GM12864 (cell line): ENCODE measurements around the gene HYKK.

ENCODE experiments used
- DNase-seq: peaks from one replicate; pipeline ENCODE4 v3.0.0-alpha.2; 2011; ENCODE audit warnings: low read depth
- H3K4me3 ChIP-seq: 2 replicates; pipeline ENCODE4 v1.5.1; 2011; ENCODE audit warnings: mild to moderate bottlenecking, low read depth, low read length, control low read depth
- CTCF ChIP-seq: IDR thresholded peaks from 2 replicates; pipeline ENCODE4 v1.5.1; 2011; ENCODE audit warnings: low read depth, mild to moderate bottlenecking, moderate library complexity, low read length, control low read depth, inconsistent platforms; ENCODE audit errors: missing control alignments

The HYKK gene

GRCh38 chr15:78506971-78507830 lies at the start of gene HYKK:
HYKK (plus strand) TSS chr15:78507577; CDS start chr15:78513089, 5,512 bp downstream.
- peak within 1 kb of the TSS; percentile 71 for H3K4me3 ChIP-seq
- DNase-seq = peak; percentile 65
- peak; percentile 20 for TF ChIP-seq CTCF

- no peak for DNase-seq
- TF ChIP-seq CTCF = no peak
- no peak overlapping the region for H3K4me3 ChIP-seq
Measured at GRCh38 chr15:78460737-78461136, 46.6 kb upstream of the HYKK start.

GRCh38 chr15:78461171-78461888 lies 46.0 kb upstream of the HYKK start:
- TF ChIP-seq CTCF = no peak
- DNase-seq = no peak
- no peak overlapping the region for H3K4me3 ChIP-seq

- no peak overlapping the region for H3K4me3 ChIP-seq
- no peak for TF ChIP-seq CTCF
Measured at GRCh38 chr15:78469031-78469430, 38.3 kb upstream of the HYKK start.

GRCh38 chr15:78477295-78477694 lies 30.1 kb upstream of the HYKK start:
- TF ChIP-seq CTCF = no peak
- H3K4me3 ChIP-seq = no peak overlapping the region

More at GRCh38 chr15:78469031-78469430, 38.3 kb upstream of the HYKK start:
- DNase-seq = no peak

GRCh38 chr15:78479650-78480049 lies 27.7 kb upstream of the HYKK start:
- no peak for DNase-seq
- no peak overlapping the region for H3K4me3 ChIP-seq
- TF ChIP-seq CTCF = no peak

More at GRCh38 chr15:78477295-78477694, 30.1 kb upstream of the HYKK start:
- DNase-seq = no peak
